Upper lobe of left lung (tissue), 4 donors: ENCODE data around the gene LHFPL2.

Experiments
- EP300 ChIP-seq, 4 donors: sonication (generic); formaldehyde crosslinking; IDR thresholded peaks; one replicate each; pipeline ENCODE4 v1.5.1; 2017; ENCODE audit warnings: antibody characterized with exemption in 4 of 4, control low read depth in 2 of 4
- POLR2AphosphoS5 ChIP-seq, 2 donors: sonication (generic); formaldehyde crosslinking; IDR thresholded peaks; one replicate each; pipeline ENCODE4 v1.5.1; 2017; ENCODE audit warnings: antibody characterized with exemption in 2 of 2
- TF ChIP-seq, protein P1 (sequence below), 6 experiments: fragments of 450-650 bp in 4 of 6; fragments of 200-600 bp in 2 of 6; sonication (generic) in 2 of 6; IDR thresholded peaks; one replicate each; pipeline ENCODE4 v1.5.1; 2016 to 2019; ENCODE audit warnings: antibody characterized with exemption in 6 of 6

DNA sequence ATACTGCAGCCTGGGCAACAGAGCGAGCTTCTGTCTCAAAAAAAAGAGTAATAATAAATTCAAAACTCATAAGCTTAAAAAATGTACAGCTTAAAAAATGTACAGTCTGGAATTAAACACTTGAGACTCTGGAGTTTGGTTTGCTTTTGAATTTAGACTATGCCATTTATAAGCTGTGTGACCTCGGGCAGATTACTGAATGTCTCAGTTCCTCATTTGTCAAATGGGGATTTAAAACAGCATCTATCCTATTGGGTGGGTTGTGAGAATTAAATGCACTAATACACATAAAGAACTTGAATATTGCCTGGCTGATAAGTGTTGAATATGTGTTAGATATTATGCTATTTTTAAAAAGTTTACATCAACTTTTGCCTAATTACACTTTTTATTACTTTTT lies 189.7 kb downstream of the LHFPL2 start:
- TF ChIP-seq, protein P1, sequence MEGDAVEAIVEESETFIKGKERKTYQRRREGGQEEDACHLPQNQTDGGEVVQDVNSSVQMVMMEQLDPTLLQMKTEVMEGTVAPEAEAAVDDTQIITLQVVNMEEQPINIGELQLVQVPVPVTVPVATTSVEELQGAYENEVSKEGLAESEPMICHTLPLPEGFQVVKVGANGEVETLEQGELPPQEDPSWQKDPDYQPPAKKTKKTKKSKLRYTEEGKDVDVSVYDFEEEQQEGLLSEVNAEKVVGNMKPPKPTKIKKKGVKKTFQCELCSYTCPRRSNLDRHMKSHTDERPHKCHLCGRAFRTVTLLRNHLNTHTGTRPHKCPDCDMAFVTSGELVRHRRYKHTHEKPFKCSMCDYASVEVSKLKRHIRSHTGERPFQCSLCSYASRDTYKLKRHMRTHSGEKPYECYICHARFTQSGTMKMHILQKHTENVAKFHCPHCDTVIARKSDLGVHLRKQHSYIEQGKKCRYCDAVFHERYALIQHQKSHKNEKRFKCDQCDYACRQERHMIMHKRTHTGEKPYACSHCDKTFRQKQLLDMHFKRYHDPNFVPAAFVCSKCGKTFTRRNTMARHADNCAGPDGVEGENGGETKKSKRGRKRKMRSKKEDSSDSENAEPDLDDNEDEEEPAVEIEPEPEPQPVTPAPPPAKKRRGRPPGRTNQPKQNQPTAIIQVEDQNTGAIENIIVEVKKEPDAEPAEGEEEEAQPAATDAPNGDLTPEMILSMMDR (IDR thresholded peaks at IDR 0.05) = no peak
- TF ChIP-seq EP300 (IDR thresholded peaks at IDR 0.05) (no peak), POLR2AphosphoS5 (IDR thresholded peaks at IDR 0.05) (no peak)
